Raji (cell line): ENCODE data around the gene HELZ.

Experiments used
- POLR2A ChIP-seq: IDR thresholded peaks from 2 replicates; pipeline ENCODE4 v1.6.1; 2011; ENCODE audit warnings: low read depth, low read length, control low read depth; ENCODE audit not compliant: insufficient read depth

Gene HELZ

GRCh38 chr17:67244431-67245072 lies 444 bp downstream of the HELZ start:
- no peak for TF ChIP-seq POLR2A

- no peak for TF ChIP-seq POLR2A
Observed at GRCh38 chr17:67243284-67243683, 1.7 kb downstream of the HELZ start.

GRCh38 chr17:67241719-67242341 lies 3.2 kb downstream of the HELZ start:
- TF ChIP-seq POLR2A: no peak

- no peak for TF ChIP-seq POLR2A
Observed at GRCh38 chr17:67239597-67239996, 5.4 kb downstream of the HELZ start.

- no peak for TF ChIP-seq POLR2A
Observed at GRCh38 chr17:67238991-67239390, 6.0 kb downstream of the HELZ start.

- no peak for TF ChIP-seq POLR2A
Observed at GRCh38 chr17:67232441-67232840, 12.6 kb downstream of the HELZ start.

GRCh38 chr17:67229109-67229955 lies 15.7 kb downstream of the HELZ start:
- TF ChIP-seq POLR2A: no peak

- no peak for TF ChIP-seq POLR2A
Observed at GRCh38 chr17:67227488-67227887, 17.5 kb downstream of the HELZ start.

- no peak for TF ChIP-seq POLR2A
Observed at GRCh38 chr17:67225316-67225715, 19.7 kb downstream of the HELZ start.

- TF ChIP-seq POLR2A: no peak
Observed at GRCh38 chr17:67224736-67225135, 20.3 kb downstream of the HELZ start.

- TF ChIP-seq POLR2A: no peak
Observed at GRCh38 chr17:67223924-67224323, 21.1 kb downstream of the HELZ start.

- no peak for TF ChIP-seq POLR2A
Observed at GRCh38 chr17:67221062-67221998, 23.7 kb downstream of the HELZ start.

GRCh38 chr17:67218385-67218950 lies 26.5 kb downstream of the HELZ start:
- no peak for TF ChIP-seq POLR2A

- no peak for TF ChIP-seq POLR2A
Observed at GRCh38 chr17:67217446-67217845, 27.6 kb downstream of the HELZ start.
